Measurements from ENCODE around the gene HARS1. TPM values are rescaled to one million over a fixed set of nuclear protein-coding genes. Genes with fewer than 3 reads are reported as not detected.

HARS1 gene
- total RNA-seq, 2 experiments from 2014 or later, result 44.3 to 61.6 TPM

- CTCF ChIA-PET (ENCODE audit: unreplicated experiment), result no interaction called here
- no peaks in the 10 kb centered on the region for H3K79me2 ChIP-seq (ENCODE audit: insufficient read depth, low read depth, low read length)
These were observed 57.1 kb downstream of the HARS1 start for GRCh38 chr5:140634103-140634502.

DNA sequence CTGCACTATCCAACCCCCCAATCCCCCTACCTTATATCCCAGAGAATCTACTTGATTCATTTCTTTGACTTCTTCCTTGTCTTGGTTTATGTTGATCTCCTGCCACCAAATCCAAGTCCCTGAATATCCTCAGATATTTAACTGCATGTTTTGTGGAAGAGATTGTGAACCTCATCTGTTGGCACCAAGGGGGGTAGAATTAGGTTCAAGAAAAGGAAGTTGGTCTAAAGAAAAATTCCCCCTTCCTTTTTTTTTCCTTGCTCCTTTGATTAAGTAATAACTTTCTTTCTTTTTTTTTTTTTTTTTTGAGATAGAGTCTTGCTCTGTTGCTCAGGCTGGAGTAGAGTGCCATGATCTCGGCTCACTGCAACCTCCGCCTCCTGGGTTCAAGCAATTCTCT is 57.7 kb downstream of the HARS1 start:
- Histone ChIP-seq H3K79me2 (ENCODE audit: insufficient read depth, low read depth, low read length) (no peaks in the 10 kb centered on the region), H3K27ac (ENCODE audit: low read depth, low read length, poor library complexity, severe bottlenecking) (no peak overlapping the region), H3K36me3 (ENCODE audit: insufficient read depth, low read length) (no peaks in the 10 kb centered on the region), H3K9me3 (ENCODE audit: low read length) (peaks cover 4% of the 10 kb centered on the region; the same call in 1 of the 2 replicates), H2AFZ (ENCODE audit: low read length) (no peak overlapping the region), H3K4me1 (ENCODE audit: insufficient read depth, low read length, poor library complexity, severe bottlenecking) (no peaks in the 10 kb centered on the region), H3K9me2 (ENCODE audit: insufficient read depth, low read length) (no peaks in the 10 kb centered on the region), H3K4me2 (ENCODE audit: low read length) (no peak overlapping the region), H3K4me3 (ENCODE audit: low read depth, low read length, poor library complexity, severe bottlenecking) (no peak overlapping the region), H4K20me1 (ENCODE audit: insufficient read depth, low read length) (no peaks in the 10 kb centered on the region)
- no TSS peak for BruUV-seq (replicated peaks)
- TF ChIP-seq EZH2phosphoT487 (IDR thresholded peaks at IDR 0.05; ENCODE audit: borderline replicate concordance, low read depth, low read length) (no peak), CTCF (conservative IDR thresholded peaks at IDR 0.05; ENCODE audit: low read length) (no peak)
- ChIA-PET POLR2A (no interaction called here), CTCF (ENCODE audit: unreplicated experiment) (no interaction called here)
- DNase-seq (ENCODE audit: low spot score), result no peak
- intact Hi-C loops (cut with micrococcal nuclease; ENCODE audit: unreplicated experiment), result loop anchor here (10.0 kb wide), 1 partner anchor 389 kb away; no protein-coding TSS in a partner anchor

More at GRCh38 chr5:140634103-140634502, 57.1 kb downstream of the HARS1 start:
- BruUV-seq (replicated peaks), result no TSS peak
- Histone ChIP-seq H3K9me3 (ENCODE audit: low read length) (no peaks in the 10 kb centered on the region), H3K4me2 (ENCODE audit: low read length) (no peak overlapping the region), H3K36me3 (ENCODE audit: insufficient read depth, low read length) (no peaks in the 10 kb centered on the region), H4K20me1 (ENCODE audit: insufficient read depth, low read length) (no peaks in the 10 kb centered on the region), H3K4me1 (ENCODE audit: insufficient read depth, low read length, poor library complexity, severe bottlenecking) (peaks cover 5% of the 10 kb centered on the region), H3K4me3 (ENCODE audit: low read depth, low read length, poor library complexity, severe bottlenecking) (no peak overlapping the region), H2AFZ (ENCODE audit: low read length) (no peak overlapping the region), H3K27ac (ENCODE audit: low read depth, low read length, poor library complexity, severe bottlenecking) (no peak overlapping the region), H3K9me2 (ENCODE audit: insufficient read depth, low read length) (no peaks in the 10 kb centered on the region)
- no peak for TF ChIP-seq CTCF (conservative IDR thresholded peaks at IDR 0.05; ENCODE audit: low read length)
- no peak for TF ChIP-seq EZH2phosphoT487 (IDR thresholded peaks at IDR 0.05; ENCODE audit: borderline replicate concordance, low read depth, low read length)
- POLR2A ChIA-PET, result interaction anchor here (0.7 to 1.1 kb wide), 2 partner anchors 13 to 117 kb away, joined by 4 to 5 read pairs; partner anchors contain the start of gene NDUFA2
- DNase-seq (ENCODE audit: low spot score), result no peak
- intact Hi-C loops (cut with micrococcal nuclease; ENCODE audit: unreplicated experiment), result loop anchor here (10.0 kb wide), 1 partner anchor 389 kb away; no protein-coding TSS in a partner anchor

- H3K4me2 ChIP-seq (ENCODE audit: low read length), result peak within 1 kb of the TSS; percentile 26; the same call in 1 of the 2 replicates
- TF ChIP-seq EZH2phosphoT487 (IDR thresholded peaks at IDR 0.05; ENCODE audit: borderline replicate concordance, low read depth, low read length) (no peak), CTCF (conservative IDR thresholded peaks at IDR 0.05; ENCODE audit: low read length) (no peak)
- no peak within 1 kb of the TSS for H3K4me3 ChIP-seq (ENCODE audit: low read depth, low read length, poor library complexity, severe bottlenecking)
- no peaks in the 10 kb centered on the region for H3K4me1 ChIP-seq (ENCODE audit: insufficient read depth, low read length, poor library complexity, severe bottlenecking)
- peaks cover 9% of the 10 kb centered on the region; the same call in 1 of the 2 replicates for H3K9me3 ChIP-seq (ENCODE audit: low read length)
- ChIA-PET CTCF (ENCODE audit: unreplicated experiment) (no interaction called here), POLR2A (no interaction called here)
- H2AFZ ChIP-seq (ENCODE audit: low read length), result no peak within 1 kb of the TSS
- intact Hi-C loops (cut with micrococcal nuclease; ENCODE audit: unreplicated experiment), result loop anchor here (10.0 kb wide), 1 partner anchor 388 kb away; no protein-coding TSS in a partner anchor
- H3K36me3 ChIP-seq (ENCODE audit: insufficient read depth, low read length), result no peaks in the 10 kb centered on the region
- H3K27ac ChIP-seq (ENCODE audit: low read depth, low read length, poor library complexity, severe bottlenecking), result no peak within 1 kb of the TSS
- BruUV-seq (replicated peaks), result no TSS peak
- no peaks in the 10 kb centered on the region for H4K20me1 ChIP-seq (ENCODE audit: insufficient read depth, low read length)
- no peaks in the 10 kb centered on the region for H3K9me2 ChIP-seq (ENCODE audit: insufficient read depth, low read length)
- no peaks in the 10 kb centered on the region for H3K79me2 ChIP-seq (ENCODE audit: insufficient read depth, low read depth, low read length)
- no peak for DNase-seq (ENCODE audit: low spot score)
These were observed 58.1 kb downstream of the HARS1 start, which contains the start of gene CD14 for GRCh38 chr5:140633021-140633471. TSS of gene CD14 (minus strand) at chr5:140633175. CDS start at chr5:140633071, 104 bp downstream.
